Measurements from ENCODE around the gene SLC2A9. TPM values are rescaled to one million over a fixed set of nuclear protein-coding genes. Genes with fewer than 3 reads are reported as not detected.
"Not testable (repeated sequence)": the region's sequence is repeated elsewhere in the genome, so short reads cannot be mapped to it uniquely, and the experiment has no call there.

Gene SLC2A9
- total RNA-seq, 1 donor from 2014 or later: 3.4 TPM

DNA sequence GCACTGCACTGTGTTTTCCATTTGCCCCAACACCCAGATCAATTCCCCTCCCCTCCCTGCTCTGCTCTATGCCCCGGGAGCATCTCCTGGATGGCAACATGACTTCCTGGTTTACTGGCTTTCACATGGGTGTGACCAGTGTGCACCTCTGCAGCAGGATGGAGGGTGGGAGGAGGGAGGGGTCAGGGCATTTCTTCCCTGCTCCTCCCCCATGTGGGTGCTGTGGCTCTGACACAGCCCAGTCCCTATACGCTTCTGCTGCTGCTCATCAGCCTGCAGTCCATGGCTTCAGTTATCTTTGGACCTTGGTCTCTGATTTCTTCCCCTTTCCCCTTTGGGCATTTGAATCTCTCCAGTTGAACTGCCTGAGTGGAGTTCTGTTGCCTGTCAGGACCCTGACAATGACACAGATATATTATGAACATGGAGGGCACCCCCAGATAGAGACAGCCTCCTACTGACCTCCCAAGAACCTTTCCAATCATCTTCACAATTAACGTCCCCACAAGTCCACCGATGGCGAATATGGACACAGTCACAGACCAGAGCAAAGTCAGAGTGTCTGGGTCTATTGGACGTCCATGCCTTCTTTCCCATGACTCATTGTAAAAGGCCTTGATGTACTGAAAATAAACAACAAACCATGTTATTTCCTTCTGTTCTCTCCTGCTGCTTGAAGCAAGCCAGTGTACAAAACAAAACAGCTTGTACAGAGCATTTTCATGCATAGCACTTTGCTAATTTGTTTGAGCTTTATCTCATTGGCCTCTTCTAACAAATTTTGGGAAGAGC is 24.8 kb downstream of the SLC2A9 start:
- Mint-ChIP-seq H3K9me3 (no peaks in the 10 kb centered on the region), H3K27me3 (ENCODE audit: insufficient read depth) (no peaks in the 10 kb centered on the region), H3K36me3 (ENCODE audit: low read depth) (peaks cover 5% of the 10 kb centered on the region), H3K4me3 (no peak overlapping the region), H3K4me1 (ENCODE audit: low read depth) (peaks cover 48% of the 10 kb centered on the region), H3K27ac (peak overlapping the region; percentile 14)
- no peak for DNase-seq (ENCODE audit: low spot score)
- intact Hi-C loops (cut with micrococcal nuclease): no loop called here

DNA sequence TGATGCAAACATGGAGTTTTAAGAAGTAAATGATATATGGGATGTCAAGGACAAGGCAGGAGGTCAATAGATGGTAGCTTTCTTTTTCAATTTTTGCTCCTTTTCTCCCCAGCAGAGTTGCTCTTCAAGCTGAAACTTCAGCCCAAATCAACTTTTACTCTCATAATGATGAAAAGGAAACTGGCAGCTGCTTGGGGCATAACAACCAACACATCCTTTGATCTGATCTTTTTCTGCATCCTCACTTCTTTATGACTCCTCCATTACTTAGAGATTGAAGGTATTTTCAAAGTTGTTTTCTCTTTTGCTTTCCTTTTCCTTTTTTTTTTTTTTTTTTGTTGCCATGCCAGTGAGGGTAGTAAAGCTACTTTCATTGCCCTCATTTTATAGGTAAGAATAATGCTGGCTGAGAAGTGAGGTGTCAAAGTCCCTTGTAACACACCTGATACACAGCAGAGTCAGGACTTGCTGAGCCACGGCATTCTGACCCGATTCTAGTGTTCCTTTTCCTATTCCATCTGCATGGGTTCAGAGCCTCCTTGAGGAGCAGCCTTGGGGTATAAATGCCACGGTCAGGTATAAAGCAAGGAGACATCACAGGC is 26.9 kb downstream of the SLC2A9 start:
- Mint-ChIP-seq H3K4me1 (ENCODE audit: low read depth) (peaks cover 31% of the 10 kb centered on the region), H3K9me3 (no peaks in the 10 kb centered on the region), H3K4me3 (no peak overlapping the region), H3K27ac (peak overlapping the region; percentile 32), H3K27me3 (ENCODE audit: insufficient read depth) (no peaks in the 10 kb centered on the region), H3K36me3 (ENCODE audit: low read depth) (peaks cover 4% of the 10 kb centered on the region)
- intact Hi-C loops (cut with micrococcal nuclease): no loop called here
- no peak for DNase-seq (ENCODE audit: low spot score)

DNA sequence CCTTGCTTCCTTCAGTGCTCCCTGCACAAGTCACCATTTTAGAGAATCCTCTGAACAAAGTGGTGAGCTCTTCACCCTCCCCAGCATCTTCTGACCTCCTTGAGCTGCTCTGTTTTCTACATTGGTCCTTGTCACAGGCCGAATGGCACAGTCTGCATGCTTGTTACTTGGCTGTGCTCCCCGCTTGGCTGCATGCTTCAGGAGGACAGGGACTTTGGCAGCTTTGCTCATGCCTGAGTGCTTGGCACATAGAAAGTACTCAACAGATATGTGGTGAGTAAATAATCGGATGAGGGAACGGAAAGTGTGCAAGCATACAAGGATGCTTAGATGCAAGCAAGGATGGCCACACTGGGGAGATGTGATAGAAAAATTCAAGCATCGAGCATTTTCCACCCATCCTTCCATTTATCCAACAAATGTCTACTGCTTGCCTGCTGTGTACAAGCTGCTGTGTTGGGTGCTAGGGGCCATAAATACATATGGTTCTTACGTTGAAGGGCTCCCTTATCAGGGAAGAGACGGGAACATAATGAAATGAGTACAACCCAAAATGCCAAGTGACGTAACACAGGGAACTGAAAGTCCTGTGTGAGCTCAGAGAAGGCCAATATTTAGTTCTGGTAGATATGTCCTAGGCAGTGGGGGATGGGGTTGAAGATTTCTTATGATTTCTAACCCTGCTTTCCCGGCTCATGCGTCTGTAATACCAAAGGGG is 31.2 kb downstream of the SLC2A9 start:
- no peak overlapping the region for H3K27ac Mint-ChIP-seq
- H3K9me3 Mint-ChIP-seq: no peaks in the 10 kb centered on the region
- peaks cover 16% of the 10 kb centered on the region for H3K4me1 Mint-ChIP-seq (ENCODE audit: low read depth)
- intact Hi-C loops (cut with micrococcal nuclease): no loop called here
- peaks cover 4% of the 10 kb centered on the region for H3K36me3 Mint-ChIP-seq (ENCODE audit: low read depth)
- H3K27me3 Mint-ChIP-seq (ENCODE audit: insufficient read depth): no peaks in the 10 kb centered on the region
- no peak for DNase-seq (ENCODE audit: low spot score)
- H3K4me3 Mint-ChIP-seq: no peak overlapping the region

DNA sequence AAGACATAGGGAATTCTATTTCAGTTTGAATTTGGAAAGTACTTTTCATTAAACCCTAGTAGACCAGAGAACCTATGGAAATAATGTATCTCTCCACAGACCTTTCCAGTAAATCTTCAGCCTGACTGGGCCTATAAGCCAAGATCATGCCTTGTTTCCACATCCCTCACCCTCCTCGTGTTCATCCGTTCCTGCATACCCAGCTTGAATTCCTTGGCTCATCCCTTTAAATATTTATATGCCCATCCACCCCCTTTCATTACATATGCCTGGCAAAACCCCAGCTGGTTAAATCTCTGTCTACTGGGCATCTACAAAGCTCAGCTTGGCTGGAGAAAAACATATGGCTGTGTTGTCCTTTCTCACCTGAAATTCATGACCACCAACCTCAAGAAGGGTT is 32.4 kb downstream of the SLC2A9 start:
- Mint-ChIP-seq H3K36me3 (ENCODE audit: low read depth) (peaks cover 4% of the 10 kb centered on the region), H3K9me3 (no peaks in the 10 kb centered on the region), H3K27me3 (ENCODE audit: insufficient read depth) (no peaks in the 10 kb centered on the region), H3K4me3 (no peak overlapping the region), H3K4me1 (ENCODE audit: low read depth) (peaks cover 5% of the 10 kb centered on the region), H3K27ac (no peak overlapping the region)
- intact Hi-C loops (cut with micrococcal nuclease): no loop called here
- no peak for DNase-seq (ENCODE audit: low spot score)

DNA sequence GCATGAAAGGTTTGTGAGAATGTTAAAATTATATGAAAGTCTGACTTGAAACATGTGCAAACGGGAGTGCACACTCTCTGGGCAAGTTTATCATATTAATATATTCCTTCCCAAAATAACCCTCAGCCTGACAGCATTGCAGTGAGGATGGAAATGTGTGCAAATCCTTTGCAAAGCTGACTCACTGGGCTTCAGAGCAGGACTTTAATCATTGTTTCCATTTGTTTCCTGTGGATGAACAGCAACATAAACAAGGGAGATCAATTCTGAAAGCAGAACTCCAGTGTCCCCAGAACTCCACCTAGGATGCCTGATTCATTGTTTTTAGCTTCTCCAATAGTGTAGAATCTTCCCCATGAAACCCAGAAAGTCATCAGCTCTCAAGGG is 32.9 kb downstream of the SLC2A9 start:
- no peaks in the 10 kb centered on the region for H3K4me1 Mint-ChIP-seq (ENCODE audit: low read depth)
- peaks cover 2% of the 10 kb centered on the region for H3K36me3 Mint-ChIP-seq (ENCODE audit: low read depth)
- intact Hi-C loops (cut with micrococcal nuclease): no loop called here
- H3K9me3 Mint-ChIP-seq: no peaks in the 10 kb centered on the region
- H3K27ac Mint-ChIP-seq: no peak overlapping the region
- no peak overlapping the region for H3K4me3 Mint-ChIP-seq
- DNase-seq (ENCODE audit: low spot score): no peak
- H3K27me3 Mint-ChIP-seq (ENCODE audit: insufficient read depth): no peaks in the 10 kb centered on the region

DNA sequence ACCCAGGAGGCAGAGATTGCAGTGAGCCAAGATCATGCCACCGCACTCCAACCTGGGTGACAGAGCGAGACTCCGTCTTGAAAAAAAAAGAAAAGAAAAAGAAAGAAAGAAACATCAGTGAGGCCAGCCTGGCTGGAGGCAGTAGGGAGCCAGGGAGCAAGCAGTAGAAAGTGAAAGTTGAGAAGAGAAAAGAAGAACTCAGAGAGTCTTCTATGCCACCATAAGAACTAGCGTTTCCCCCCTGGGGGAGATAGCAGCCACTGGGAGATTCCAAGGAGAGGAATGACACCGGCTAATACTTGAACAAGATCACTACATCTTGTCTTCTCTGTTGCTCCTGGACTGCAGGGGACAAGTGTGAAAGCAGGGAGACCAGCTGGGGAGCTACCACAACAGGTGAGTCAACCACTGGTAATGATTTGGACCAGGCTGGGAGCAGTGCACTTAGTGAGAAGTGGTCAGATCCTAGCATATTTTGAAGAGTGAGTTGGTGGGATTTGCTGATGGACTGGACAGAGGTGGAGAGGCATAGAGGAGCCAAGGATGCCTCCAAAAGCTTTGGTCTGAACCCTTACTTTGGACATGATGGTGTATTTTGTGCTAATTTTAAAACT is 33.4 kb downstream of the SLC2A9 start:
- H3K27me3 Mint-ChIP-seq (ENCODE audit: insufficient read depth): no peaks in the 10 kb centered on the region
- no peak overlapping the region for H3K4me3 Mint-ChIP-seq
- no peaks in the 10 kb centered on the region for H3K9me3 Mint-ChIP-seq
- no peaks in the 10 kb centered on the region for H3K4me1 Mint-ChIP-seq (ENCODE audit: low read depth)
- intact Hi-C loops (cut with micrococcal nuclease): no loop called here
- H3K27ac Mint-ChIP-seq: no peak overlapping the region
- no peak for DNase-seq (ENCODE audit: low spot score)
- peaks cover under 1% of the 10 kb centered on the region for H3K36me3 Mint-ChIP-seq (ENCODE audit: low read depth)

DNA sequence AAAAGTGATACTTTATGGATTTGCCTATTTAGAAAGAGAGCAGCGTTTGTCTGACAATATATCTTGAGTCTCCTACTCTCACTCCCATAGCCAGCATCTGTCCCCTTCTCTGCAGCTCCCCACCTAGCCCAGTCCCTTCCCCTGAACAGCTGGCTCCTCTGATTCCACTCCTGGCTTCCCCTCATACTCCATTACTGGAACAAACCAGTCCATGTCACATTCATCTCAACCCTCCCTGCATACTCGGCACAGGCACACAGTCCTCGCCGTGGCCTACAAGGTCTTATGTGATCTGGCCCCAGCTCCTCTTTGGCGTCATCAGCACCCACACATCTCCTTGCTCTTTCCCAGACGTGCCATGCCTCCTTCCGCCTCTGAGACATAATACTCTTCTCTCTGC is 36.7 kb downstream of the SLC2A9 start:
- Mint-ChIP-seq H3K4me3 (no peak overlapping the region), H3K27me3 (ENCODE audit: insufficient read depth) (peaks cover 1% of the 10 kb centered on the region), H3K4me1 (ENCODE audit: low read depth) (no peaks in the 10 kb centered on the region), H3K27ac (no peak overlapping the region), H3K36me3 (ENCODE audit: low read depth) (no peaks in the 10 kb centered on the region), H3K9me3 (peaks cover 6% of the 10 kb centered on the region)
- intact Hi-C loops (cut with micrococcal nuclease): no loop called here
- DNase-seq (ENCODE audit: low spot score): no peak

DNA sequence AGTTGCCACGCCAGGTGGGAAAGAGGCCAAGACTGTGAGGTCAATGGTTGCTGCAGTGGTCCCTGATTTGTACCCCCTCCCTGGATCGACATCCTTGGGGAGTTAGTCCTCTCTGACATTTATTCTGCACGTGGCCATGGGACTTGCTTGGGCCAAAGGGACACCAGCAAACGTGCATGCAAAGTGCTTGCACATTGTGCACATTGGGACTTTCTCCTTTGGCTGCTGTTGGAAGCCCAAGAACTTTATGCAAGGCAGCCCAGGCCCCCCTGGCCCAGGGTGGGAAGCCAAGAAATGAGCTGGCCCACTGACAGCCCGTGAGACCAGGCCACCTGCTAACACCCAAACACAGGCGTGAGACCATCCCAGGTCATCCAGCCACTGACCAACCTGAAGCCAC is 38.1 kb downstream of the SLC2A9 start:
- H3K9me3 Mint-ChIP-seq: peaks cover 6% of the 10 kb centered on the region
- no peak overlapping the region for H3K27ac Mint-ChIP-seq
- no peak overlapping the region for H3K4me3 Mint-ChIP-seq
- DNase-seq (ENCODE audit: low spot score): no peak
- peaks cover 2% of the 10 kb centered on the region for H3K27me3 Mint-ChIP-seq (ENCODE audit: insufficient read depth)
- no peaks in the 10 kb centered on the region for H3K36me3 Mint-ChIP-seq (ENCODE audit: low read depth)
- H3K4me1 Mint-ChIP-seq (ENCODE audit: low read depth): no peaks in the 10 kb centered on the region
- intact Hi-C loops (cut with micrococcal nuclease): no loop called here

DNA sequence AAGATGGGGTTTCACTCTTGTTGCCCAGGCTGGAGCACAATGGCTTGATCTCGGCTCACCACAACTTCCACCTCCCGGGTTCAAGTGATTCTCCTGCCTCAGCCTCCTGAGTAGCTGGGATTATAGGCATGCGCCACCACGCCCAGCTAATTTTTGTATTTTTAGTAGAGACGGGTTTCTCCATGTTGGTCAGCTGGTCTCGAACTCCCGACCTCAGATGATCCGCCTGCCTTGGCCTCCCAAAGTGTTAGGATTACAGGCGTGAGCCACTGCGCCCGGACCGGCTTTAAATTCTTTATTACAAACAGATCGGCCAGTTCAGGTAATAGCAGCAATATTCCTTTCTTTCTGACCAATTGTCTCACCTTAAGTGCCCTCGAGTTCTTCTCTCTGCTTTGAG is 39.4 kb downstream of the SLC2A9 start:
- H3K9me3 Mint-ChIP-seq; H3K27me3 Mint-ChIP-seq (ENCODE audit: insufficient read depth); H3K36me3 Mint-ChIP-seq (ENCODE audit: low read depth); H3K4me3 Mint-ChIP-seq; DNase-seq (ENCODE audit: low spot score); H3K4me1 Mint-ChIP-seq (ENCODE audit: low read depth); intact Hi-C loops (cut with micrococcal nuclease); H3K27ac Mint-ChIP-seq: not testable (repeated sequence)

DNA sequence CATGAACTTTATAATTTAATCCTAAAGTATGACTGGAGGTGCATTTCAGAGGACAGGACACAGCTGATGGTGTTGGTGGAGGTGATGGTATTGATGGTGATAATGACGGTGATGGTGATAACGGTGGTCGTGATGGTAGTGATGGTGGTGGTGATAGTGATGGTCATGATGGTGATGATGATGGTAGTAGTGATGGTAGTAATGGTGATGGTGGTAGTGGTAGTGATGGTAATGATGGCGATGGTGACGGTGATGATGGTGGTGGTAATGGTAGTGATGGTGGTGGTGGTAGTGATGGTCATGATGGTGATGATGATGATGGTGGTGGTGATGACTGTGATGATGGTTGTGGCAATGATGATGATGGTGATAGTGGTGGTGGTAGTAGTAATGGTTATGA is 40.4 kb downstream of the SLC2A9 start:
- peaks cover 6% of the 10 kb centered on the region for H3K9me3 Mint-ChIP-seq
- intact Hi-C loops (cut with micrococcal nuclease): no loop called here
- no peak overlapping the region for H3K4me3 Mint-ChIP-seq
- H3K27ac Mint-ChIP-seq: no peak overlapping the region
- H3K27me3 Mint-ChIP-seq (ENCODE audit: insufficient read depth): peaks cover 2% of the 10 kb centered on the region
- no peak for DNase-seq (ENCODE audit: low spot score)
- no peaks in the 10 kb centered on the region for H3K36me3 Mint-ChIP-seq (ENCODE audit: low read depth)
- no peaks in the 10 kb centered on the region for H3K4me1 Mint-ChIP-seq (ENCODE audit: low read depth)

DNA sequence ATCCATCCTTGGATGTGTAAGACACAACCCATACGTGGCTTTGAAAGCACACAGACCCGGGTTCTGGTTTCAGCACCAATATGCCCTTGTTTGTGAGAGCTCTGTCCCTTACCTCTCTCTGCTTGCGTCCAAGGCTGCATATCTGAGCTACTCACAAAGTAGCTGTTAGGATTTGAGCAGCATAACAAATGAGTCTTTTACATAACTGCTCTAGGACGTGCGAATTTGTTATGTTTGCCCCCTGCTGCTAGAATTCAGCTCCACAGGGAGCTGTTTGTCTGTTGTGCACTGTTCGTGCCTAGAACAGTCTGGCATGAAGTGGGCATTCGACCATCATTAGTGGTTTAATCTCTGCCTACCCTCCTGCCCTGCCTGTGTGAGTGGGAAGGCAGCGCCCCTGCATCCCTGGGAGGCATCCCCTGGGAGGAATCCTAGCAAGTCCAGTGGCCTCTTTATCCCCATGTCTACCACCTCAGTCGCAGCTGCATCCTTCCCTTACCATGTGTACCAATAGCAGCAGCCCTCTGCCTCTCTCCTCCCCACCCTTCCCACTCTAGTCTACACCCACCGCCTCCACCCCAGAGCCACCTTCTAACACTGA is 42.1 kb downstream of the SLC2A9 start:
- Mint-ChIP-seq H3K27ac (no peak overlapping the region), H3K4me3 (no peak overlapping the region), H3K4me1 (ENCODE audit: low read depth) (no peaks in the 10 kb centered on the region), H3K9me3 (peaks cover 6% of the 10 kb centered on the region), H3K36me3 (ENCODE audit: low read depth) (no peaks in the 10 kb centered on the region), H3K27me3 (ENCODE audit: insufficient read depth) (peaks cover 2% of the 10 kb centered on the region)
- no peak for DNase-seq (ENCODE audit: low spot score)
- intact Hi-C loops (cut with micrococcal nuclease): no loop called here

DNA sequence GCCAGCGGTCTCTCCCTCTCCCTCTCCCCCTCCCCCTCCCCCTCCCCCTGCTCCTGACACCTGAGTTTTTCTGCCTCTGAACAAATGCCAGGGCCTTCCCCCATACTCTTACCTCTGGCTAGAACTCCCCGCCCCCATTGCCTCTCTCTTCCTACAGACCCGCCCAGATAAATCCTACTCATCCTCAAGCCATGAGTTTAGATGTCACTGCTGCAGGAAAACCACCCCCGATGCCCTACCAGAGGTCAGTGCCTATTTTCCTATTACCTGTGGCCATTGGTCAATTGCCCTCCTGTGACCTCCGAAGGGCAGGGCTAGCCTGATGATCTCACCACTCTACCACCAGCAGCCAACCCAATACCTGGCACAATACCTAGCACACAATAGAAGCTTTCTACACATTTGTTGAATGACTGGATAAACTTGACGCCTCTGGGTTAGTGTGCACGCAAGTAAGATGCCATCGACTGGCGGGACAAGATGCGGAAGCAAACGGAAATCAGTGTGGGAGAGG is 43.7 kb downstream of the SLC2A9 start:
- Mint-ChIP-seq H3K4me1 (ENCODE audit: low read depth) (peaks cover 3% of the 10 kb centered on the region), H3K27me3 (ENCODE audit: insufficient read depth) (peaks cover 4% of the 10 kb centered on the region), H3K36me3 (ENCODE audit: low read depth) (peaks cover 1% of the 10 kb centered on the region), H3K27ac (no peak overlapping the region), H3K4me3 (no peak overlapping the region), H3K9me3 (peaks cover 13% of the 10 kb centered on the region)
- DNase-seq (ENCODE audit: low spot score): no peak
- intact Hi-C loops (cut with micrococcal nuclease): no loop called here
